ENCODE results near the gene RPL27A.
A peak's percentile ranks its signal among the peaks of the same experiment; 100 is the strongest.
"Not testable (repeated sequence)": the region's sequence is repeated elsewhere in the genome, so short reads cannot be mapped to it uniquely, and the experiment has no call there.

Gene RPL27A

GRCh38 chr11:8682303-8683114 is at the start of gene RPL27A, which contains the start of gene TRIM66:
Gene RPL27A, plus strand, starts transcription at chr11:8682792. Its CDS starts 22 bp downstream, at chr11:8682814.
Gene TRIM66, minus strand, starts transcription at chr11:8682665. Its CDS starts 10,391 bp downstream, at chr11:8672274.
- peak; percentile 98 to 99 (median 98) for DNase-seq (ENCODE audit: low read depth in 3 of 3)

- DNase-seq (ENCODE audit: low read depth in 3 of 3): no peak
Observed at GRCh38 chr11:8634498-8634897, 48.1 kb upstream of the RPL27A start.

GRCh38 chr11:8636127-8636526 is 46.5 kb upstream of the RPL27A start:
- DNase-seq (ENCODE audit: low read depth in 3 of 3): no peak

- no peak for DNase-seq (ENCODE audit: low read depth in 3 of 3)
Observed at GRCh38 chr11:8638300-8638699, 44.3 kb upstream of the RPL27A start.

GRCh38 chr11:8639655-8640054 is 42.9 kb upstream of the RPL27A start:
- DNase-seq (ENCODE audit: low read depth in 3 of 3): no peak

- DNase-seq (ENCODE audit: low read depth in 3 of 3): no peak
Observed at GRCh38 chr11:8640267-8640906, 42.2 kb upstream of the RPL27A start.

- no peak for DNase-seq (ENCODE audit: low read depth in 3 of 3)
Observed at GRCh38 chr11:8641332-8641731, 41.3 kb upstream of the RPL27A start.

GRCh38 chr11:8642196-8642841 is 40.3 kb upstream of the RPL27A start:
- no peak for DNase-seq (ENCODE audit: low read depth in 3 of 3)

GRCh38 chr11:8646873-8647272 is 35.7 kb upstream of the RPL27A start:
- no peak for DNase-seq (ENCODE audit: low read depth in 3 of 3)

GRCh38 chr11:8649361-8649760 is 33.2 kb upstream of the RPL27A start:
- DNase-seq (ENCODE audit: low read depth in 3 of 3): no peak

GRCh38 chr11:8650401-8650990 is 32.1 kb upstream of the RPL27A start:
- DNase-seq (ENCODE audit: low read depth in 3 of 3): no peak

GRCh38 chr11:8652140-8652539 is 30.5 kb upstream of the RPL27A start:
- no peak for DNase-seq (ENCODE audit: low read depth in 3 of 3)

- no peak for DNase-seq (ENCODE audit: low read depth in 3 of 3)
Observed at GRCh38 chr11:8654503-8654902, 28.1 kb upstream of the RPL27A start.

GRCh38 chr11:8656291-8656690 is 26.3 kb upstream of the RPL27A start:
- DNase-seq (ENCODE audit: low read depth in 3 of 3): no peak

GRCh38 chr11:8658321-8659057 is 24.1 kb upstream of the RPL27A start:
- no peak for DNase-seq (ENCODE audit: low read depth in 3 of 3)

- no peak for DNase-seq (ENCODE audit: low read depth in 3 of 3)
Observed at GRCh38 chr11:8661001-8661795, 21.4 kb upstream of the RPL27A start.

GRCh38 chr11:8665222-8665621 is 17.4 kb upstream of the RPL27A start:
- DNase-seq (ENCODE audit: low read depth in 3 of 3): no peak

GRCh38 chr11:8670081-8670480 is 12.5 kb upstream of the RPL27A start:
- not testable (repeated sequence) for DNase-seq (ENCODE audit: low read depth in 3 of 3)

GRCh38 chr11:8671193-8671612 is 11.4 kb upstream of the RPL27A start:
- DNase-seq (ENCODE audit: low read depth in 3 of 3): no peak

GRCh38 chr11:8671651-8672062 is 10.9 kb upstream of the RPL27A start:
- no peak for DNase-seq (ENCODE audit: low read depth in 3 of 3)

- DNase-seq (ENCODE audit: low read depth in 3 of 3): no peak
Observed at GRCh38 chr11:8672346-8672745, 10.2 kb upstream of the RPL27A start.
